ENCODE results near the gene DTD2.
"Not testable (repeated sequence)": the region's sequence is repeated elsewhere in the genome, so short reads cannot be mapped to it uniquely, and the experiment has no call there.

DTD2 gene

DNA sequence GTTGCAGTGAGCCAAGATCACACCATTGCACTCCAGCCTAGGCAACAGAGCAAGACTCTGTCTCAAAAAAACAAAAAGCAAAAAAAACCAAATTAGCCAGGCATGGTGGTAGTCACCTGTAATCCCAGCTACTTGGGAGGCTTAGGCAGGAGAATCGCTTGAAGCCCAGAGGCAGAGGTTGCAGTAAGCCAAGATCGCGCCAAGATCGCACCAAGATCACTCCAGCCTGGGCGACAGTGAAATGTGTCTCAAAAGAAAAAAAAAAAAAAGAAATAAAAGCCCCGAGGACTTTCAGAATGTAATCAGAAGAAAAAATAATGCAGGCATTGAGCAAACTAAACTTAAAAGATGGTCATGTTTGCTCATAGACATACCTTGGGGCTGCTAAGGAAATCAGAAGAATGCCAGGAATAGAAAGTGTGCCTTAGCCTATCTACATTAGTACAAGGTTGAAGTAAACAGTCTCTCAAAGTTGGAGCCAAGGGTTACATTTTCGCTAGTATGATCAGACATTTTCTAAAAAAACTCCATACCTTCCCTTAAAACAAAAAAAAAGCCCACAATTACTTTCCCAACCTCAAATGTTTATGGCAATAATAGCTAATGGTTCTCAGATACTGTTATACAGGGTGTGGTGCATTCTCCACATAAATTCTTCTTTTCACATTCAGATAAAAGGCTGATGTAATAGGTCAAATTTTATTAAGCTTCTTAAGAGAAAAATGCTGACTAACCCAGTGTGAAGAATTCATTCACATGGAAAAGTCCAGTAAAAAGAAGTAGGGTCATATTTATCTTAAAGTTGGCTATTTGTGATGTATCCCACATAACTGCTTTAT is 15.8 kb downstream of the DTD2 start:
- DNase-seq, result no peak

GRCh38 chr14:31440280-31440679 is 17.0 kb downstream of the DTD2 start:
- DNase-seq, result no peak

GRCh38 chr14:31439561-31439960 is 17.7 kb downstream of the DTD2 start:
- DNase-seq, result no peak

- DNase-seq, result not testable (repeated sequence)
These were observed 20.1 kb downstream of the DTD2 start for GRCh38 chr14:31437045-31437691.

GRCh38 chr14:31435276-31435675 is 22.0 kb downstream of the DTD2 start:
- no peak for DNase-seq

GRCh38 chr14:31430634-31431264 is 26.6 kb downstream of the DTD2 start:
- no peak for DNase-seq

DNA sequence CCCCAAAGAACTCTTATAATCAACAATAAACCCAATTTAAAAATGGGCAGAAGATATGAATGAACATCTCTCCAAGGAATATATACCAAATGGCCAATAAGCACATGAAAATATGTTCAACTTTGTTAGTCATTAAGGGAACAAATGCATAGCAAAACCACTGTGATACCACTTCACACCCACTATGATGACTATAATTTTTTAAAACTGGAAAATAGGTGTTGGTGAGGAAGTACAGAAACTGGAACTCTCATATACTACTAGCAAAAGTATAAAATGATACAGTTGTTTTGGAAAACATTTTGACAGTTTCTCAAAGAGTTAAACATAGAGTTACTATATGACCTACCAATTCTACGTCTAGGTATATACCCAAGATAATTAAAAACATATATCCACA is 27.5 kb downstream of the DTD2 start:
- no peak for DNase-seq

DNA sequence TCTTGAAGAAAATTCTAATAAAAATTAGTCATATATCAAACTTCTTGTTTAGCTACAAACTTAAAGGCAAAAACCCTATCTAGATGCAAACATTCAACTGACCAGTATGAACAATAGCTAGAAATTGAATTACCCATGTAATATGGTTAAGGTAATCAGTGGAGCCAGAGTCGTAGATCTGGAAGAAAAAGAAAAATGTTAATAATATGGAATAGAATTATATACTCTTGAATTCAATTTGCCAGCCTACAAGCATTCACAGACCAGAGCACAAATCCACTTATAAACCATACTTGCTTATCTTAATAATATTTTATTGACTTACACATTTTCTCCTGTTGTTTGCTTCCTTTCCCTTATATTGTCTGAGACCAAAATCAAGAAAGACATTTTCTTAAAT is 29.3 kb downstream of the DTD2 start:
- no peak for DNase-seq

GRCh38 chr14:31426663-31427062 is 30.6 kb downstream of the DTD2 start:
- DNase-seq, result no peak

DNA sequence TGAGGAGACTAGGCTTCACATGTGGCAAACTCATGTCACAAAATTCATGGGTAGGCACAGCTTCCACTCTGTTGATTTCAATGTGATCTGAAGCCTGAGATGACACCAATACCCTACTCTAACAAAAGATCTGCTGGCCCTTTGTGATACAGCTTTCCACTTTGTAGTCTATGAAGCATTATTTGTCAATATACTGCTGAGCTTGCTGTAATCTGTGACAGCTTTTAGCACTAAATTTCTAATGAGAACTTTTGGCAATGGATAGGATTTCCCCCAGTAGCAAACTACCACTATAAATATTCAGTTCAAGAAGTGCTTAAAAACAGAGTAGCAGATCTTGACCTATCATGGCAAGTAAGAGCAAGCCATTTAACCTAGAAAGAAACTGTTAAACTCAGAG is 31.4 kb downstream of the DTD2 start:
- DNase-seq, result no peak

DNA sequence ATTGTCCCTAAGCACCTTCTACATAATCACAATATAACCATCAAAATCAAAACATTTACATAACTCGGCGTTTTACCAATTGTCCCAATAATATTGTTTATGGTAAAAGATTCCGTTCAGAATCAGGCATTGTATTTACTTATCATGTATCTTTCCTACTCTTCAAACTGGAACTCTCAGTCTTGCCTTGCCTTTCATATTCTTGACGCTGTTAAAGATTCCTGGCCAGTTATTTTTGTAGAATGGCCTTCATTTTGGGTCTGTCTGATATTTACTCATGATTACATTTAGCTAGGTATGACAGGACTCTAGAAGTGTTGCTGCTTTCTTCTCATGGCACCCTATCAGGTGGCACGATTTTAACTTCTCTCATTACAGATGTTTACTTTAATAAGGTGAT is 36.1 kb downstream of the DTD2 start:
- DNase-seq, result no peak

- peak; percentile 92 to 93 for DNase-seq
These were observed 36.8 kb downstream of the DTD2 start, which contains the start of gene HEATR5A for GRCh38 chr14:31420319-31421111. Gene HEATR5A, minus strand, starts transcription at chr14:31420550. Its CDS starts 17,575 bp downstream, at chr14:31402975.

GRCh38 chr14:31419967-31420318 is 37.4 kb downstream of the DTD2 start:
- DNase-seq, result no peak

GRCh38 chr14:31419179-31419966 is 37.9 kb downstream of the DTD2 start:
- DNase-seq, result no peak

GRCh38 chr14:31418440-31418839 is 38.9 kb downstream of the DTD2 start:
- no peak for DNase-seq

- no peak for DNase-seq
These were observed 43.0 kb downstream of the DTD2 start for GRCh38 chr14:31414190-31414833.

DNA sequence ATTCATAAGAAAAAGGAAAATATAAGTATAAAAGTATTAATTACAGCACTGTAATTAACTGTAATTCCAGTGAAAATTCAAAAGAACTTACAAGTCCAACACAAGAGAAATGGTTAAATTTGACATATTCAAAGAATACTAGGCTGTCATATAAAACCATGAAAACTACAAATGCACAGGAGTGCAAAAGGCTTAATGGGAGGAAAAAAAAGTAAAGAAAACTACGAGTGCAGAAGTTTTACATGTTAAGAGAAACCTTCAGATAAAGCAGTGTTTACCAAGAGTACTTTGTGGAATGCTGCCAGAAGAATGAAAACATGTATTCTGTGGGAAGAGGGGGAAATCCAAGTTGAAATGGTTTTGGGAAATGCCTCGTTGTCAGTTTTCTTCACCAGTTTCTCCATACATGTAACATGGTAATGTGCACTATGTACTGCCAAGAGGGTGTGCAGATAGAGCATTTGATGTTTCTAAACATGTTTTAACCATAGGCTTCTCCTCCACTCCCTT is 46.0 kb downstream of the DTD2 start:
- no peak for DNase-seq

DNA sequence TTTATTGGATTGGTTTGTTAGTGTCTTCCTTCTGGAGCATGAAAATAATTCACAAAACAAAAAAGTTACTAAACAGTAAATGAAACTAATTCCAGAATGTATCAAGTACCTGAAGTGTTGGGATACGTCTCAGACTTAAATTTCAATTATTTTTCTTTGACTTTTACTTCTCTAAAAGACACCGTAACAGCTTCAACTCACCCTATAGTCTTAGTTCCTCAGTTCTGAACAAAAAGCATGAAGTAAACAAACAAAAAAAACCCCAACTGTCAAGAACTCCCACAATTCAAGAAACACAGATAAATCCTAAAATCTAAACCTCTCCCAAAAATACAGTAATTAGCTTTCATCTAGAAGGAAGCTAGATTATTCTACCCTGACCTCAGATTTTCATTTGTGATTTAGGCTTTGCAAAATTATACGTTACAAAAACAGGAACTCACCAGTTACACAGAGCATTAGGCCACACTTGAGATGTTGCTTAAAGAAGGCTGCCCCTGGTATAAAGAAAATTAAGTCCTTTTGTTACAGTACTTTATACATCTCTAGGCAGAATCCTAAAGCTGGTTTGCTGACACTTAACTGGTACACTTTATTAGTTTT is 47.2 kb downstream of the DTD2 start:
- DNase-seq, result no peak

DNA sequence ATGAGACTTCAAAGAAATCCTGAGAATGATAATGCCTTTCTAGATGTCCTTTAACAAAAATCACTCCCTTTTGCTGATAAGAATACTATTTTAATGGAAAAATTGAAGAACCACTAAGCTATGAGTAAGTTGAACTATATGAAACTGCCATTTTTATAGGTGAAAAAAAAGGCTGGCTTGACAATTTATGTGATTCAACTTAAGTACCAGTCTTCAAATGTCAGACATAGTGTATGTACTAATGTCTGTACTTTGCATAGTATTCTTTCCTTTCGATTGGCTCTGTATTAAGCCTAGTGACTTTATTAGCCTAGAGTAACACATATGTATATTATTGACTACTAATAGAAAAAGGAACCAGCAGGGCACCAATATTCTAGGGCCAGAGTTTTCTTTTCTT is 48.9 kb downstream of the DTD2 start:
- DNase-seq, result no peak

DNA sequence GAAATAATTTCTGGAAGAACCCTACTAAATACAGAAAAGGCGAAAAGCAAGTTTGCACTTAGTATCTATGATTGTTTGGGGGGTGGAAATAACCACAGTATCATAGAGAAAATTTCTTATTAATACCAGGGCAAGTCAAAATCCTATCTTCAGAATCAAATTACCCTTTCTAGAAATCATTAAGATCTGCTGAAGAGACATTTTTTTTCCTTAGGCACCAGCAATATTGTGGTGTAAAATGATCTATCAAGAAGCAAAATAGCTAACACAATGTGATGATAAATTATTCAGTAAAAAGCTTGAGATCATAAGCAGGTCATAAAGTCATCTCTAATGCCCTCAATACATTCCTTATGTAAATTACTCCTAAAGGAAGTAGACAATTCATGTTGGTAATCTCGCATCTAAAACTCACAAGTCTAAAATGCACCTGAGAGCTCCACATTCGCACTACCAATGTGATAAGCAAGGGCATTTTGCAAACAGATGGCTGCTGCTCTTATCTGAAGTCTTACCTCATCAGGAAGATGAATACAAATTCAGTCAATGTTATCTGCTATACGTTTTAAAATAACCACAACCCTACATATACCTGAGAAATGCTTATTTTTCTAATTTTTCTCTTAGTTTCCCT is 51.6 kb downstream of the DTD2 start:
- DNase-seq, result no peak

- no peak for DNase-seq
These were observed 52.2 kb downstream of the DTD2 start for GRCh38 chr14:31405106-31405505.

Measured in CD4-positive, alpha-beta T cell treated with Interleukin-4 for 1 hour (primary cell).